HG02973 (cell line): Measurements from ENCODE around the gene SNAPC2.

Experiments
- ATAC-seq: cut with Tn5 transposase; IDR thresholded peaks from one replicate; pipeline ENCODE4 v1.9.1; 2021; ENCODE audit warnings: moderate library complexity; ENCODE audit not compliant: unreplicated experiment

SNAPC2 gene

DNA sequence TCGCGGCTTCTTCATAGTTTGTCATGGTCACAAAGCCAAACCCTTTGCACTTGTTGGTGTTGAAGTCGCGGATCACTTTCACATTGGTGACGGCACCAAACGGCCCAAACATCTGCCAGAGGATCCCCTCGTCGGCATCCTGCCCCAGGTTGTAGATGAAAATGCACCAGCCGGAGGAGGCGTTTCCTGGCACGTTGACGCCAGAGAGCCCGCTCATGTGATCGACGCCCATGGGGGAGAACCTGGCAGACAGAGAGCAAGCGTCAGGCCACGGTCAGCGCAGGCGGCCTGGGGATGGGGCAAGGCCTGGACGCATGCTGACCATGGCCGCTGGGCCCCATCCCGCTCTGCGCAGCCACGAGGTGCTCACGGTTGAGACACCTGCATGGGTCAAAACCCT is 43.4 kb downstream of the SNAPC2 start:
- ATAC-seq: no peak

DNA sequence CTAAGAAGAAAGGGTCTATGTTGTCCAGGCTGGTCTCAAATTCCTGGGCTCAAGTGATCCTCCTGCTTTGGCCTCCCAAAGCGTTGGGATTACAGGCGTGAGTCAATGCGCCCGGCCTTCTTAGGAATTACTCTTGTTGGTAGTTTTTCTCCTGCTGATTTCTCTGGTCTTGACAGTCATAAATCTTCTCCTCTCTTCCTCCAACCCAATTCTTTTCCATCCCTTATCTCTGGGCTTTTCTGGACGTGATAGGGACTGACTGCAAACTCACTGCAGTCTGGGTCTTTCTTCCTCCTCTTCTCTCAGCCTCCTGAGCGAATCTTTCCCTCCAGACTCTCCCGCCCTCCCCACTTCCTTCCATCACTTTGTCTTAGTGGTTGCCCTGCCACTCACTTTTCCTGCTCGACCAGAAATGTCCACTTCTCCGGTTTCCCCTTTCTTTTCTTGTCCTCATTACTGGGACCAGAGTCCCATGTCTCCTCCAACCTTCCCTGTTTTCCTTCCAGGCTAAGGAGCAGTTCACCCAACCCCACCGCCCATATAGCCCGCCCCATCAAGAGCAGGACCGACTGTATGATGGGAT is 45.2 kb downstream of the SNAPC2 start:
- no peak for ATAC-seq

DNA sequence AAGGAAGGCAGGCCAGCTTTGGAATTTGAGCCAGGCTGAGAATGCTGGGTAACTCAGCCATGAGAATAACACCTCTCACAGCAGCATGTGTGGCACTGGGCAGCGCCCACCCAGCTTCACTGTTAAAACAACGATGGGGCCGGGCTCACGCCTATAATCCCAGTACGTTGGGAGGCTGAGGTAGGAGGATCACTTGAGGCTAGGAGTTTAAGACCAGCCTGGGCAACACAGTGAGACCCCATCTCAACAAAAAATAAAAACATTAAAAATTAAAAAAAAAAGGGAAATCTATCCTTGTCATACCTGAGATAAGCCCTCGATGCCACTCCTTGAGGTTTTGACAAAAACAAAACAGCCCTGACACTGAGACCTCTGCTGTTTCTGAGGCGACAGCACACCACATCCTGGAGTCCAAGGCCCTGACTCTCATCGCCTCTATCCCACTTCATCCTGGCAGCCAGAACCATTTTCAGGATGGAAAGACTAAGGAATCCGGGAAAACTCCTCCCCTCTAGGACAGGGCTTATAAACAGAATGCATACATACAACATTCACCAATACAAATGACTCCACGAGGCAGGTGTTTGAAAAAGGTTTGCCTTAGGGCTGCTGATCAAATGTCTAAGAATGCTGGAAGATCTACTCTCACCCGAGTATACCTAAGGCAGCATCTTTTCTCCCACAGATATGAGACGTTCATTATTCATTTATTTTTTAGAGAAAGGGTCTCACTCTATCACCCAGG is 46.0 kb downstream of the SNAPC2 start:
- ATAC-seq: no peak

DNA sequence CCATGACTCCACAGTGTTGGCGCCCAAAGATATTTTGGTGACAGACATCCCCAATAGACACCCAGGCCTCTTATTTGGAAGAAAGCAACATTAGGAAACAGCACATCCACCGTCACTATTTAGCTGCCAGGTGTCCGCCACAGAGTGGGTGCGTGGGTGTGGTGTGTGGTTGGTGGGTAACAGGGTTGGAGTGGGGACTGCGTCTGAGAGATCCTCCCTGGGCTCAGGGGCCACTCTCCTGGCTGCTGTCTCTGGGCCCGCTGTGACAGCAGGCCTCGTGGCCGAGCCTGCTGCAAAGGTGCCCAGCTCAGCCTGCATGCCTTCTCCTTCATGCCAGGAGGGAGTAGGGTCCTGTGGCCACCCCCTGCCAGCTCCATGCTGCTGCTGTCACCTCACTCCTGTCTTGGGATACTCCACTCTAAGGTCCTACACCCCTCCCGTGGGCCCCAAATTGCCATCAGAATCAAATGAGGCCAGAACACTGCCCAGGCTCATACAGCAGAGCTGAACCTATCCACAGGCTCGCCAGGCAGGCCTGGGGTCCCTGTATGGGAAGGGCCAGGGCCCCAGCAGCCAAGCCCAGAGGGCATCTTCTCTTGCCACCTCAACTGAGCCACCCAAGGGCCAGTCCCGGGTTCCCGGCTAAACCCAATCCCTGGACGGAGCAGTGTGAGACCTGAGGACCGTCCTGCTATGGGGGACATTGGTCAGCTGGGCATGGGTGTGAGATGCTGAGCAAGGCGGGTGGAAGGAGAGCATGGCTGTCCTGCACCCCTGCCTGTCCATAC is 48.1 kb downstream of the SNAPC2 start:
- no peak for ATAC-seq

DNA sequence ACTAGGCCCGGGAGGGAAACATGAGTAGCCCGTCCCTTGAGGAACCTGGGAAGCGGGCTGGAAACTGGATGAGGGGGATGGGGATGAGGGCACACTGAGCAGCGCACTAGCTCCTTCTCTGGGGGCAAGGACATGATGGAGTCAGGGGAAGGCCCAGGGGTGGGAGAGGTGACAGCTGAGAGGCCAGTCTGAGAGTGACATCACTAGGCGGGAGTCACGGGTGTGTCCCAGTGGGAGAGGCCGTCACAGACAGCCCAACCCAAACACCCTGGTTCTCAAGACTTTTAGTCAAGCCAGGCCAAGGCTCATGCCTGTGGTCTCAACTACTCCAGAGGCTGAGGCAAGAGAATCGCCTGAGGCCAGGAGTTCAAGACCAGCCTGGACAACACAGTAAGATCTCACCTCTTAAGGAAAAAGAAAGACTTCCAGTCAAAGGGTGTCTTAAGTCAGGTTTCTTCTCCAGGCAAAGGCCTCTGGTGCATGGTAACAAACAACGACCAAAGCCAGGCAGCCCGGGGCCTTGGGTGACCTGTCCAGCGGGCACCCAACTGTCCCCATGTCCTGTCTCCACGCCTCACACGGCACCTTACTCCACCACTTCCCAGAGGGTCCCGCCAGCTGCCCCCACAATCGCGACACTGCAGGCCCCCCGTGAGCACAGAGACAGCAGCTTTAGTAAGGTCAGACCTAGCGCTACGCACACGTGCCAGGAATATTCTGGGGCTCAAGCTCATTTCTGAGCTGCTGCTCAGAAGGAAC is 48.8 kb downstream of the SNAPC2 start:
- ATAC-seq: no peak

DNA sequence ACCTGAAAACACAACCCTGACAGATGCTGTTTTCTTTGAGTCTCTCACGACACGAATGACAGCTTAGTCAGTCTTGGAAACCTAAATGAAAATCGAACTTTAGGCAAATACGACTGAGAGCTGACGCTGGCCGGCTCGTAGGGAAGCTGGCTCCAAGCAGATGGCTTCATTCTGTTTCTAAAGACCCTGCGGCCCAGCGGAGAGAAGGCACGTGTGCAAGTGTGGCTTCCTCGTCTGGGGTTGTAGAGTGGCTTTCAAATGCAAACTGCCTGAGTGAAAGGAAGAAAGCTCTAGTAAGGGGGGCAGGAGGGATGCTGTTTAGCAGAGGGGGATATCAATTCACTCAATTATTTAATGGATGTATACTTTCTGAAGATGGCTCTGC is 49.4 kb downstream of the SNAPC2 start:
- no peak for ATAC-seq

DNA sequence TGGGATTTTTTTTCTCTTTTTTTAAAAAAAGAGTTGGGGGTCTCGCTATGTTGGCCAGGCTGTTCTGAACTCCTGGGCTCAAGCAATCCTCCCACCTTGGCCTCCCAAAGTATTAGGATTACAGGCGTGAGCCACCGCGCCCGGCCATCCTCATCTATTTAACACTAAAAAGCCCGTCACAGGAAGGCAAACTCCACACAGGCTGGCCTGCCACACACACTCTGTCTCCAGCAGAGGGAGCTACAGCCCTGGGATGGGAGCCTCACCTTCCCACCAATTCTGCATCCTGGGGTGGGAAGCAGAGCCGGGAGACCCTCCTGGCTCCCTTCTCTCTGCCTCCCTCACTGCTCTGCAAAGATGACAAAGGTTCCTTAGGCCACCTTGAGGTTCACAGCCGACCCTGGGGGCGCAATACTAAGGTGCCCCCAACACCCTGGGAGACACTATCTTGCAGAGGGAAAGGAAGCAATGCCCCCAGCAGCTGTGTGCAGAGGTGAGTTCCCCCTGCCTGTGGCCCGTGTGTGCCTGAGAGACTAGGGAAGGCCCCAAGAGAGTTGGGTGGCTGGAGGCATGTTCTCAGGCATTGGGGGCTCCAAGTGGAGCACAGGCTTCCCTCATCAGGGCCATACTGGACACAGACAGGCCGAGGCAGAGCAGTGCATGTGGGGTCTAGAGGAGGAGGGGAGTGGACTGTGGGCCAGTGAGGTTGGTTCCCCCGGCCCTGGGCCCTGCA is 50.7 kb downstream of the SNAPC2 start:
- no peak for ATAC-seq

DNA sequence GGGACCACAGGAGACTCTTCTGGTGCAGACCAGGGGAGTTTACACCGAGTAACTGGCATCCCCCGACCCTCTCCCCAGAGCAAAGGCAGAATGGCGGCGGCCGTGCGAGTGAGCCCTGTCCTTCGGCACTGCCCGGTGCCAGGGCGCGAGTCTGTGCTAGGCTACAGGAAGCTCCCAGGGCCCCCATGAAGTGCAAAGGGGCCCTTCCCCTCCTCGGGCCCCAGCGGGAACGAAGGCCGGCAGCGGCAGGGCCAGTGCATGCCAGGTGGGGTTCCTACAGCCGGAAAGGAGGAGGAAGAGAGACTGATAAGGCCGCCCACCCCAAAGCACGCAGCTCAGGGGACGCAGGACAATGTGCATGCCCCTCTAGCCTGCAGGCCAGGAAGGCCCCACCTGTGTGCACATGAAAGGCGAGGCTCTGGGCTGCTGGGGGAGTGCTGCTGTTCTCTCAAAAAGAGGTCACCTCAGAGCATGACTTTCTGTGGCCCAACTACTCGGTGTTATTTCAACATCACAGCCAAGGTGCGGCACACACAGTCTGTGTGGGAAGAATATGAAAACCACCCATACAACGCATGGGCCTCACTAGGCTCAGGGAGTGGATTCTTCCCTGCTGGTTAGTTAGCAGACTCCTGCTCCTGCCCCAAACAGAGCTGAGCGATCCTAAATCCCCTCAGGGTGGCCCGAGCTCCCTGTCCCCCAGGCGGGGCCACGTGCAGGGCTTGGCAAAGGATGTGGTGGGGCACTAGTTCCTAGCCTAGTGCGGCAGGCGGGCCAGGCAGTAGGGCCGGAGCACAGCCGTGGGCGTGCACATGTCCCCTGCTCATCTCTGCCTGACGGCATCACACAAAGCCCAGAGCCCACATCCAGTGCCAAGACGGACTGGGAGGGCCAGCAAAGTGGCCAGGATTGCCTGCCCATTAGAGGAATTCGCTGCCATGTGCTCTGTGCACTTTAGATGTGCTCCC is 51.7 kb downstream of the SNAPC2 start:
- no peak for ATAC-seq
